ENCODE results near the gene TBC1D13. TPM values are rescaled to one million over a fixed set of nuclear protein-coding genes. Genes with fewer than 3 reads are reported as not detected.
A peak's percentile ranks its signal among the peaks of the same experiment; 100 is the strongest.

The TBC1D13 gene
- total and polyA plus RNA-seq, 2 of the 4 experiments (the other 2 are of a cell fraction), result 9.1 to 26.4 TPM

DNA sequence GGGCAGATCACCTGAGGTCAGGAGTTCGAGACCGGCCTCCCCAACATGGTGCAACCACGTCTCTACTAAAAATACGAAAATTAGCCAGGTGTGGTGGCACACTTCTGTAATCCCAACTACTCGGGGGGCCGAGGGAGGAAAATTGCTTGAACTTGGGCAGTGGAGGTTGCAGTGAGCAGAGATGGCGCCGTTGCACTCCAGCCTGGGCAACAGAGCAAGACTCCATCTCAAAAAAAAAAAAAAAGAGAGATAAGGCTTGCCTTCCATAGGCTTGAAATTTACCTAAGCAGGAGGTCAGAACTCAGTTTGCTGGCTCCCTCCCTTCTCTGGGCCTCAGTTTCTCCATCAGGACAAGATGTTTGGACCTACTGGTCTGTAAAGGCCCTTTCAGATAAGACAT, 41.2 kb downstream of the TBC1D13 start:
- no peak overlapping the region for H2AK5ac ChIP-seq (ENCODE audit: low read depth, low read length)
- ChIA-PET POLR2A (ENCODE audit: unreplicated experiment) (no interaction called here), CTCF (interaction anchor here (0.8 to 3.2 kb wide), 2 partner anchors 10 to 100 kb away, joined by 3 to 11 read pairs; partner anchors contain the start of gene ENDOG)
- H2BK120ac ChIP-seq (ENCODE audit: low read depth, low read length), result no peak overlapping the region
- no TSS peak for BruUV-seq (replicated peaks)
- H3K4ac ChIP-seq (ENCODE audit: low read depth, low read length), result no peak overlapping the region; the same call in 1 of the 2 replicates
- H3K23ac ChIP-seq (ENCODE audit: low read depth, low read length), result no peak overlapping the region
- no peak overlapping the region for H3K4me3 ChIP-seq (ENCODE audit: insufficient read depth, low read depth, low read length)
- H3K4me1 ChIP-seq (ENCODE audit: control insufficient read depth, insufficient read depth, low read length), result peaks cover 5% of the 10 kb centered on the region; the same call in 1 of the 2 replicates
- intact Hi-C loops (cut with micrococcal nuclease) (no loop called here), dilution Hi-C loops (cut with HindIII; ENCODE audit: low sequenced_read_pairs, unreplicated experiment) (no loop called here), in situ Hi-C loops (cut with MboI; ENCODE audit: low sequenced_read_pairs) (no loop called here)
- peak overlapping the region; percentile 96; the same call in 1 of the 2 replicates for H3K4me2 ChIP-seq (ENCODE audit: low read depth, low read length)
- no peak overlapping the region for H4K91ac ChIP-seq (ENCODE audit: insufficient read depth, low read depth, low read length)
- no peak overlapping the region for H2BK5ac ChIP-seq (ENCODE audit: low read depth, low read length, poor library complexity, severe bottlenecking)
- H2AK9ac ChIP-seq (replicated peaks; ENCODE audit: low read depth, low read length, poor library complexity), result peak overlapping the region; percentile 95
- no peak for ATAC-seq (ENCODE audit: low read depth)
- no peak overlapping the region for H2AFZ ChIP-seq (replicated peaks; ENCODE audit: low read length, poor library complexity)
- H3K9me3 ChIP-seq (ENCODE audit: control insufficient read depth, insufficient read depth, low read length), result no peaks in the 10 kb centered on the region
- H3K27me3 ChIP-seq (ENCODE audit: control insufficient read depth, insufficient read depth, low read length), result no peaks in the 10 kb centered on the region
- no peak for DNase-seq
- no peak overlapping the region for H3K18ac ChIP-seq (ENCODE audit: low read depth, low read length)
- no CpG with 5 or more reads among the region's 8 CpGs for WGBS, 2 experiments (ENCODE audit: extremely low coverage in 2 of 2, insufficient read length in 1 of 2)
- H3K79me1 ChIP-seq (ENCODE audit: low read depth in 1 of 2, low read length in 2 of 2), result peaks cover 23% of the 10 kb centered on the region in 2 experiments
- H3K36me3 ChIP-seq (ENCODE audit: control insufficient read depth, insufficient read depth, low read length), result peaks cover 35% of the 10 kb centered on the region
- H2BK20ac ChIP-seq (ENCODE audit: low read depth, low read length), result no peak overlapping the region
- H3K9me1 ChIP-seq (ENCODE audit: insufficient read depth, low read length), result no peaks in the 10 kb centered on the region; the same call in 1 of the 2 replicates
- TF ChIP-seq BHLHE40 (IDR thresholded peaks at IDR 0.05; ENCODE audit: low read depth, low read length) (no peak), CEBPB (IDR thresholded peaks at IDR 0.05; ENCODE audit: low read depth, low read length) (no peak), FOS (IDR thresholded peaks at IDR 0.05; ENCODE audit: low read depth, low read length) (no peak), SMC3 (IDR thresholded peaks at IDR 0.05; ENCODE audit: low read depth, low read length) (no peak), POLR2A (IDR thresholded peaks at IDR 0.05; ENCODE audit: low read depth, low read length) (no peak), CHD1 (IDR thresholded peaks at IDR 0.05; ENCODE audit: low read depth, low read length) (no peak), RCOR1 (IDR thresholded peaks at IDR 0.05; ENCODE audit: insufficient replicate concordance, low read length) (no peak), NFE2L2 (IDR thresholded peaks at IDR 0.05; ENCODE audit: low read depth, low read length) (no peak), RAD21 (IDR thresholded peaks at IDR 0.05; ENCODE audit: low read length) (no peak), MXI1 (IDR thresholded peaks at IDR 0.05; ENCODE audit: borderline replicate concordance, low read depth, low read length) (no peak), CTCF (conservative IDR thresholded peaks at IDR 0.05; ENCODE audit: low read depth, low read length) (no peak), MAFK (IDR thresholded peaks at IDR 0.05; ENCODE audit: low read depth, low read length) (no peak)
- TF ChIP-seq, protein P1, sequence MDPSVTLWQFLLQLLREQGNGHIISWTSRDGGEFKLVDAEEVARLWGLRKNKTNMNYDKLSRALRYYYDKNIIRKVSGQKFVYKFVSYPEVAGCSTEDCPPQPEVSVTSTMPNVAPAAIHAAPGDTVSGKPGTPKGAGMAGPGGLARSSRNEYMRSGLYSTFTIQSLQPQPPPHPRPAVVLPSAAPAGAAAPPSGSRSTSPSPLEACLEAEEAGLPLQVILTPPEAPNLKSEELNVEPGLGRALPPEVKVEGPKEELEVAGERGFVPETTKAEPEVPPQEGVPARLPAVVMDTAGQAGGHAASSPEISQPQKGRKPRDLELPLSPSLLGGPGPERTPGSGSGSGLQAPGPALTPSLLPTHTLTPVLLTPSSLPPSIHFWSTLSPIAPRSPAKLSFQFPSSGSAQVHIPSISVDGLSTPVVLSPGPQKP (IDR thresholded peaks at IDR 0.05; ENCODE audit: borderline replicate concordance, low read depth, low read length), result no peak
- TF ChIP-seq, protein P2, sequence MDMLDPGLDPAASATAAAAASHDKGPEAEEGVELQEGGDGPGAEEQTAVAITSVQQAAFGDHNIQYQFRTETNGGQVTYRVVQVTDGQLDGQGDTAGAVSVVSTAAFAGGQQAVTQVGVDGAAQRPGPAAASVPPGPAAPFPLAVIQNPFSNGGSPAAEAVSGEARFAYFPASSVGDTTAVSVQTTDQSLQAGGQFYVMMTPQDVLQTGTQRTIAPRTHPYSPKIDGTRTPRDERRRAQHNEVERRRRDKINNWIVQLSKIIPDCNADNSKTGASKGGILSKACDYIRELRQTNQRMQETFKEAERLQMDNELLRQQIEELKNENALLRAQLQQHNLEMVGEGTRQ (IDR thresholded peaks at IDR 0.05; ENCODE audit: low read depth, low read length), result no peak
- H4K5ac ChIP-seq (ENCODE audit: low read depth, low read length), result no peak overlapping the region
- no peak overlapping the region for H3K9ac ChIP-seq (ENCODE audit: low read depth, low read length)
- no peak overlapping the region for H4K8ac ChIP-seq (ENCODE audit: low read depth in 2 of 2, low read length in 2 of 2)
- no peak overlapping the region for H3K56ac ChIP-seq (ENCODE audit: extremely low read depth, insufficient read depth, low read length)
- H2BK15ac ChIP-seq (ENCODE audit: low read depth, low read length), result no peak overlapping the region
- H3K27ac ChIP-seq (ENCODE audit: insufficient read depth, low read length), result no peak overlapping the region
- peaks cover 3% of the 10 kb centered on the region; the same call in 1 of the 2 replicates for H4K20me1 ChIP-seq (ENCODE audit: insufficient read depth, low read length)
- no peak overlapping the region for H3K14ac ChIP-seq (replicated peaks; ENCODE audit: low read depth, low read length)

All from IMR-90 (cell line).